IPS-18a (cell line): ENCODE data around the gene POLQ.

Experiments
- H3K27ac ChIP-seq: one replicate; pipeline ENCODE4 v1.5.1; 2013; ENCODE audit warnings: low read length
- H3K27me3 ChIP-seq: one replicate; pipeline ENCODE4 v1.6.1; 2013; ENCODE audit warnings: mild to moderate bottlenecking, low read length; ENCODE audit not compliant: control insufficient read depth, insufficient read depth
- H3K36me3 ChIP-seq: one replicate; pipeline ENCODE4 v1.6.1; 2013; ENCODE audit warnings: low read depth, low read length; ENCODE audit not compliant: control insufficient read depth
- H3K4me1 ChIP-seq: one replicate; pipeline ENCODE4 v1.6.1; 2013; ENCODE audit warnings: low read depth, low read length; ENCODE audit not compliant: control insufficient read depth
- H3K4me3 ChIP-seq: one replicate; pipeline ENCODE4 v1.5.1; 2013; ENCODE audit warnings: low read length
- H3K9ac ChIP-seq: one replicate; pipeline ENCODE4 v1.6.1; 2013; ENCODE audit warnings: mild to moderate bottlenecking, low read length, moderate library complexity
- H3K9me3 ChIP-seq: one replicate; pipeline ENCODE4 v1.6.1; 2013; ENCODE audit warnings: low read depth, low read length; ENCODE audit not compliant: control insufficient read depth

The POLQ gene

DNA sequence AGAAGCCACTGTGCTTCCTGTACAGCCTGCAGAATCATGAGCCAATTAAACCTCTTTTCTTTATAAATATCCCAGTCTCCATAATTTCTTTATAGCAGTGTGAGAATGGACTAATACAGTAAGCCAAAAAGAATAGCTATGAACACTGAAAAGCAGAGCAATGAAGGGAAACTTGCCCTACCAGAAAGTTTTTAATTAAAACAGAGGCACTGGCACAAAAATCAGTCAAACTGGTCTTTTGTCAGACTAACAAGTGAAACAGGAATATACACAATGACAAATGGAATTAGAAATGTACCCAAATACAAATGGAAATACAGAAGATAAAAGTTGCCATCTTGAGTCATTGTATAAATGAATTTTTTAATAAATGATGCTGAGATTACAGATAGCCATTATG lies 40.5 kb downstream of the POLQ start:
- Histone ChIP-seq H3K9ac (no peak overlapping the region), H3K4me1 (no peaks in the 10 kb centered on the region), H3K9me3 (no peaks in the 10 kb centered on the region), H3K36me3 (peaks cover 43% of the 10 kb centered on the region), H3K27ac (no peak overlapping the region), H3K27me3 (no peaks in the 10 kb centered on the region), H3K4me3 (no peak overlapping the region)

DNA sequence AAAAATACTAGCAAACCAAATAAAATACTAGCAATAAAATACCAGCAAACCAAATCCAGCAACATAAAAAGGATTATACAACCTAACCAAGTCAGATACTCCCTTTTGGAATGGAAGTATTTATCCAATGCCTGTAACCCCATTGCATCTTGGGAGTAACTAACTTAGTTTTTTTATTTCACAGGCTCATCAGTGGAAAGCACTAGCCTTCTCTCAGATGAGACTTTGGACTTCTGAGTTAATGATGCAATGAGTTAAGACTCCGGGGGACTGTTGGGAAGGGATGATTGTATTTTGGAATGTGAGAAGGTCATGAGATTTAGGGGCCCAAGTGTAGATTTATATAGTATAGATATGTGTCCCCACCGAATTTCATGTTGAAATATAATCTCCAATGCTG lies 41.2 kb downstream of the POLQ start:
- H3K27ac ChIP-seq = no peak overlapping the region
- H3K9ac ChIP-seq = no peak overlapping the region
- no peaks in the 10 kb centered on the region for H3K4me1 ChIP-seq
- H3K36me3 ChIP-seq = peaks cover 38% of the 10 kb centered on the region
- no peaks in the 10 kb centered on the region for H3K27me3 ChIP-seq
- H3K4me3 ChIP-seq = no peak overlapping the region
- no peaks in the 10 kb centered on the region for H3K9me3 ChIP-seq

DNA sequence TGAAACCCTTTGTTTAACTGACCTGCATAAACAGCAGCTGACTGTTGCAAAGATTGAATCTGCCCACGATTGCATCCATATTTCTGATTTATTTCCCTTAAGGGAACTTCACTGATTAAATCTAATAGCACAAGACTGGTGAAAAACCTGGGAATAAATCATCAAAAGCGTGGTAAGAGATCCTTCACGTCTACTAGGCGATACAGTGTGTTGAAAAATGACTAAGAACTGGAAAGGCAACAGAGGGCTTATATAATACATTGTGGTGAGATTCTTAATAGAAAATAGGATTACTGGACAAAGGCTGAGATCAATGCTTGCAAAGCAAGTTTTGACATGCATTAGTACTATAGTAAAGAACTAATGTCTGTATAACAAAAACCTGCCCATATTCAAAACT lies 49.0 kb downstream of the POLQ start:
- Histone ChIP-seq H3K9me3 (no peaks in the 10 kb centered on the region), H3K27ac (no peak overlapping the region), H3K36me3 (peaks cover 7% of the 10 kb centered on the region), H3K4me3 (no peak overlapping the region), H3K9ac (no peak overlapping the region), H3K27me3 (no peaks in the 10 kb centered on the region), H3K4me1 (no peaks in the 10 kb centered on the region)

DNA sequence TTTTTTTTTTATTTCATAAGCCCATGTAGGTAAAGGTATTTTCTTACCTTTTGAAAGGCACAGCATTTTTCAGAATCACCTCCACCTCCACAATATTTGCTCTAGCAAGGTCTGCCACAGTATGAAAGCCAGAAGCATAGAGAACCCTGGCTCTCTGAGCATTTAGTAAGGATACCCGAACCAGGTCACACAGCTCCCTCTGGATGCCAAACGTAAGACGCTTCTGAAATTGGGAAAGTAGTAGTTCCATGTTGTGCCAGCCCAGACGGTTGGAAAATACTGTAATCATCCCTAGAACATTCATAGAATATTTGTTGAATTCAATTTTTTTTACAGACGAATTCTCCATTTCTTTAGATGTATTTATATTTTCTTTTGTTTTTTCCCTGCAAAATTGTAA lies 52.4 kb downstream of the POLQ start:
- Histone ChIP-seq H3K27ac (no peak overlapping the region), H3K4me3 (no peak overlapping the region), H3K4me1 (no peaks in the 10 kb centered on the region), H3K9me3 (no peaks in the 10 kb centered on the region), H3K9ac (no peak overlapping the region), H3K27me3 (no peaks in the 10 kb centered on the region), H3K36me3 (peaks cover 30% of the 10 kb centered on the region)

DNA sequence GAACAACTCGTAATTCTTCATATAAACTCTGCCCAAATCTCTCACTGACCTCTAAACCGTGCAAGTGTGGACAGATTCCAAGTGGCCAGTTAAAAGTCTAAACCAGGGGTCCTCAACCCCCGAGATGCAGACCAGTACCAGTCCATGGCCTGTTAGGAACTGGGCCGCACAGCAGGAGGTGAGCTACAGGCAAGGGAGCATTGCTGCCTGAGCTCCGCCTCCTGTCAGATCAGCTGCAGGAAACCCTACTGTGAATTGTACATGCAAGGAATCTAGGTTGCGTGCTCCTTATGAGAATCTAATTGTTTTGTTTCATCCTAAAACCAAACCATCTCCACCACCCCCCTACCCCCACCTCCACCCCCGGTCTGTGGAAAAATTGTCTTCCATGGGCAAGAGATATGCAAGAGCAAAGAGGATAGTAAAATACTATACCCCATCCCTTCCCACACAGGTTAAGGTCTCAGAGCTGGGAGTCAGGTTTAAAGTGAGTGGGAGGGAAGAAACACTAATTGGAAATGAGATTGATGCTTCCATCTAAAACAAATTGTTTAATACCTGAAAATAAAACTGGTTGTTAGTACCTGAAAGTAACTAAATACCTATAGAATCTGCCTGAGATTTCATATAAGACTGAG lies 54.0 kb downstream of the POLQ start:
- Histone ChIP-seq H3K9me3 (no peaks in the 10 kb centered on the region), H3K27ac (no peak overlapping the region), H3K4me3 (no peak overlapping the region), H3K36me3 (peaks cover 28% of the 10 kb centered on the region), H3K27me3 (no peaks in the 10 kb centered on the region), H3K9ac (no peak overlapping the region), H3K4me1 (no peaks in the 10 kb centered on the region)

DNA sequence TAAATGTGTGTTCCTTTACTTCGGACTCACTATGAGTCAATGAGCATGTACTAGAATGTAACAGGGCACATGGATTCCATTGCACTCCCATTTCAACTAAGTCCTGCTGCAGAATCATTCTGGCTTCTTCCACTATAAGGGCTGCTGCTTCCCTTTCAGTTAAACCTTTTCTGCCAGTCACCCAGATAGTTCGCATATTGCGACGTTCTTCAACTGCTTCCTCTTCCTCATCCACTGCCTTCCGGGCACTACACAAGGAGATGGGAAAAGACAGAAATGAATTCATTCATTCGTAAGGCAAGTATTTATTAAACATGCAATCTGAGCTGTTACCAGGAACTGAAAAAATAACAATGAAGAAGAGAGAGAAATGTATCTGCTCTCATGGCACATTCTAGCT lies 55.6 kb downstream of the POLQ start:
- Histone ChIP-seq H3K27me3 (no peaks in the 10 kb centered on the region), H3K9ac (no peak overlapping the region), H3K27ac (no peak overlapping the region), H3K9me3 (no peaks in the 10 kb centered on the region), H3K4me1 (no peaks in the 10 kb centered on the region), H3K4me3 (no peak overlapping the region), H3K36me3 (peaks cover 26% of the 10 kb centered on the region)

DNA sequence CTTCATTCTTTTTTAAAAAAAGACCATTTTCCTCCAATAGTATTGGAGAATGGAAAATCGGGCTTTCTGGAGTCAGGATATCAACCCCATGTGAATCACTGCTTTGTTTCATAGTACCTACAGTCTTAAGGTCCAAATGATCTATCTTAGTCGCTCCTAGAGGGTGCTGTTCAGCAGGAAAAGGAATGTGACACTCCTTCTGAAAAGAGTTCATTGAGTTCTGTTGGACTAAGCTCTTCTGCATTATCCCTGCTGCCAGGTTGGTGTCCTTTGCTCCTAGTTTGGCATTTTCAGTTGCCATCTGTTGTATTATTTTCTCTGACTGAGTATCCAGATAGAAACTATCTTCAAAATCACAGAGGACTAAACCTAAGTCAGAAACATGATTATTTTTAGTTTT lies 57.2 kb downstream of the POLQ start:
- Histone ChIP-seq H3K36me3 (peaks cover 30% of the 10 kb centered on the region), H3K27me3 (no peaks in the 10 kb centered on the region), H3K9me3 (no peaks in the 10 kb centered on the region), H3K9ac (no peak overlapping the region), H3K4me1 (no peaks in the 10 kb centered on the region), H3K27ac (no peak overlapping the region), H3K4me3 (no peak overlapping the region)

DNA sequence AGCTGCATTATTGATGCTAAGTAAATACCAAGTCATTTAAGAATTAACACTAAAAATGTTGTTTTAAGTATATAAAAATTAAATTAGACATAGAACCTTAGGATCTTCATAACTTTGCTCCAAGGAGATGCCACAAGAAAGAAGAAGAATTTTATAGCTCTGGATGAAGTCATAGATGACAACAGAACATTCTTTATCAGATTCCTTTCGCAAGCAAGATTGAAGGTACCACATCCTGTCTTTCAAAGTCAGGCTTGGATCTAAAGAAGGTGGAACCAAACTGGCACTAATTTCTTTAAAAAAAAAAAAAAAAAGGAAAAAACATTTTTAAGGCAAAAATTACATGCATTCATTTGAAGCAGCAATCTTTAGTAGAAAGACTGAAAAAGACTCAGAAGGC lies 62.5 kb downstream of the POLQ start:
- Histone ChIP-seq H3K36me3 (peaks cover 40% of the 10 kb centered on the region), H3K9me3 (no peaks in the 10 kb centered on the region), H3K9ac (no peak overlapping the region), H3K4me3 (no peak overlapping the region), H3K27ac (no peak overlapping the region), H3K27me3 (no peaks in the 10 kb centered on the region), H3K4me1 (no peaks in the 10 kb centered on the region)

DNA sequence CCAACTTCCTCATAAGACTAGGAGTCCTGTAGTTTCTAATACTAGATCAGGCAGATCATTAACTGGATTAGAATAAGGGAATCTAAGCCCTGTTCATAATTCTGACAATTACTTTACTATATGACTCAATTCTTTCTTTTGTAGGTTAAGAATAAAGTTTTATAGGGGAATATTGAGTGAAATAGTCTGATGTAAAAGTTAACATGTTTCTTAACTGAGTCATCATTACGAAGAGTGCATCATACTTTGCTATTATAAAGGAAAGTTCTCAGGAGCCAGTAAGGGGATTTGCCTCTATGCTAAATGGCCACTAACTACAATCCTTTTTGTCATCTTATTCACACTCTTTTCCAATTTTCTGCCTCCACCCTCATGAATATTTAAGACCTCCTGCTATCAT lies 63.1 kb downstream of the POLQ start:
- H3K27me3 ChIP-seq = no peaks in the 10 kb centered on the region
- H3K36me3 ChIP-seq = peaks cover 46% of the 10 kb centered on the region
- H3K4me3 ChIP-seq = no peak overlapping the region
- H3K9me3 ChIP-seq = no peaks in the 10 kb centered on the region
- H3K27ac ChIP-seq = no peak overlapping the region
- H3K9ac ChIP-seq = no peak overlapping the region
- no peaks in the 10 kb centered on the region for H3K4me1 ChIP-seq

- Histone ChIP-seq H3K9me3 (no peaks in the 10 kb centered on the region), H3K4me3 (no peak overlapping the region), H3K27me3 (no peaks in the 10 kb centered on the region), H3K27ac (no peak overlapping the region), H3K9ac (no peak overlapping the region), H3K4me1 (no peaks in the 10 kb centered on the region), H3K36me3 (peaks cover 55% of the 10 kb centered on the region)
These were observed 64.5 kb downstream of the POLQ start for GRCh38 chr3:121481106-121481880.

DNA sequence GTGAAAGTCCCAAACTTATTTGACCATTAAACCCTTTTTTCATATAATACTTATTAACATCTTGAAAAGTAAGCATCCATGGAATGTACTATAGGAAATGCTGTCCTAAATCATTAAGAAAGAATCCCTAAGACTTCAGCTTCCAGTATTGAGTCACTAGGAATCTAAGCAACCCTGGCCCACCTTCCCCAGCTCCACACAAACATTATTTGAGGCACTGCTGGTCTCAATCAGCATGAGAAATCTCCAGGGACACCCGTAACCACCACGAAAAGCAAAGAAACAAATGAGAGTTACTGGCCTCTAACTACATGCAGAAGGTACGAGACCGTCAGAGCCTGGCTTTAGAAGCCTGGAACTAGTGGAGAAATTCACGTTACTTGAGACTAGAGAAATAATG lies 68.2 kb downstream of the POLQ start:
- Histone ChIP-seq H3K9ac (no peak overlapping the region), H3K9me3 (no peaks in the 10 kb centered on the region), H3K4me1 (no peaks in the 10 kb centered on the region), H3K27me3 (no peaks in the 10 kb centered on the region), H3K36me3 (peaks cover 67% of the 10 kb centered on the region), H3K27ac (no peak overlapping the region), H3K4me3 (no peak overlapping the region)

DNA sequence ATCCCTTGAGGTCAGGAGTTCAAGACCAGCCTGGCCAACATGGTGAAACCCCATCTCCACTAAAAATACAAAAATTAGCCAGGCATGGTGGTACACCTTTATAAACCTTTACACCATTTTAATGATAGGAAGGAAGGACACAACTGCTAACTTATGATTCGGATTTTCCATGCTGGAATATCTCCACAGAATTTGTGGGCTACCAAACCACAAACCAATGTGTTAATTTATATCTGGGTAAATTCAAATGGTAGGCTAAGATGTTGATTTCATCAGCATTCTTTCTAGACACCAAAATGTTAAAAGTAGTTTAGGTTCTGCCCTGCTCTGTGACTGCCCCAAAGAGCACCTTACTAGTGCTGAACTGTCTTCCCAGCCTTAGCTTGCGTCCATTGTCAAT lies 72.8 kb downstream of the POLQ start:
- H3K27me3 ChIP-seq = no peaks in the 10 kb centered on the region
- H3K9ac ChIP-seq = no peak overlapping the region
- no peak overlapping the region for H3K4me3 ChIP-seq
- no peak overlapping the region for H3K27ac ChIP-seq
- H3K36me3 ChIP-seq = peaks cover 54% of the 10 kb centered on the region
- H3K9me3 ChIP-seq = no peaks in the 10 kb centered on the region
- no peaks in the 10 kb centered on the region for H3K4me1 ChIP-seq
